SK-N-SH (cell line): ENCODE data around the gene NFIA. TPM values are rescaled to one million over a fixed set of nuclear protein-coding genes. Genes with fewer than 3 reads are reported as not detected.

Experiments used
- CTCF ChIA-PET: fragments of 300-600, 350-600 bp; formaldehyde crosslinking; extraction: SDS; loops from one replicate; lab custom pipeline; 2021; lab: Yijun Ruan, JAX
- POLR2A ChIA-PET: fragments of 350-600 bp; sonication (Branson Sonifier 250); formaldehyde crosslinking; extraction: SDS; loops from one replicate; lab custom pipeline; 2020; ENCODE audit warnings: antibody characterized with exemption, inconsistent platforms; lab: Yijun Ruan, JAX
- DNase-seq: peaks from one replicate; pipeline ENCODE4 v3.0.0; 2012
- H2AFZ ChIP-seq: fragments of 200-600 bp; sonication (generic); 2 replicates; pipeline ENCODE4 v1.8.1; 2016; ENCODE audit warnings: antibody characterized with exemption, mild to moderate bottlenecking, low read depth
- H3F3A ChIP-seq: fragments of 200-600 bp; sonication (generic); replicated peaks from 2 replicates; pipeline ENCODE3; 2016; ENCODE audit warnings: antibody characterized with exemption, mild to moderate bottlenecking; ENCODE audit not compliant: insufficient read depth
- H3K27ac ChIP-seq, 2 experiments: fragments of 200-500 bp in 1 of 2; fragments of 200-600 bp in 1 of 2; sonication (Bioruptor generic) in 1 of 2; sonication (generic), shearing (Covaris generic) in 1 of 2; 2 replicates each; pipeline versions ENCODE4 v1.5.1 to v1.6.1; 2014 to 2016; ENCODE audit warnings: low read depth in 2 of 2, inconsistent platforms in 1 of 2, low read length in 1 of 2, mild to moderate bottlenecking in 1 of 2, mixed read lengths in 1 of 2
- H3K27me3 ChIP-seq: fragments of 200-600 bp; sonication (generic), shearing (Covaris generic); 2 replicates; pipeline ENCODE4 v1.6.1; 2016; ENCODE audit warnings: mixed run types; ENCODE audit not compliant: insufficient read depth
- H3K36me3 ChIP-seq, 2 experiments: fragments of 200-500 bp in 1 of 2; fragments of 200-600 bp in 1 of 2; sonication (Bioruptor generic) in 1 of 2; sonication (generic) in 1 of 2; replicated peaks in 1 of 2; 2 replicates each; pipeline versions ENCODE3 to v1.5.1; 2014 to 2016; ENCODE audit warnings: low read length in 1 of 2, mild to moderate bottlenecking in 1 of 2; ENCODE audit not compliant: insufficient read depth in 2 of 2, control insufficient read depth in 1 of 2
- H3K4me1 ChIP-seq, 2 experiments: fragments of 200-500 bp in 1 of 2; fragments of 200-600 bp in 1 of 2; sonication (Bioruptor generic) in 1 of 2; sonication (generic), shearing (Covaris generic) in 1 of 2; 2 replicates each; pipeline versions ENCODE4 v1.5.1 to v1.6.1; 2014 to 2016; ENCODE audit warnings: low read depth in 1 of 2, low read length in 1 of 2, mixed run types in 1 of 2; ENCODE audit not compliant: insufficient read depth in 2 of 2, control insufficient read depth in 1 of 2
- H3K4me2 ChIP-seq: fragments of 200-600 bp; sonication (generic), shearing (Covaris generic); 2 replicates; pipeline ENCODE4 v1.6.1; 2017; ENCODE audit warnings: mixed run types
- H3K4me3 ChIP-seq, 2 experiments: fragments of 200-500 bp in 1 of 2; fragments of 200-600 bp in 1 of 2; sonication (Bioruptor generic) in 1 of 2; sonication (generic), shearing (Covaris generic) in 1 of 2; 2 replicates each; pipeline versions ENCODE4 v1.5.1 to v1.8.1; 2014 to 2016; ENCODE audit warnings: low read depth in 2 of 2, inconsistent platforms in 1 of 2, low read length in 1 of 2, mild to moderate bottlenecking in 1 of 2, mixed read lengths in 1 of 2, moderate library complexity in 1 of 2
- H3K79me2 ChIP-seq: fragments of 200-600 bp; sonication (generic); 2 replicates; pipeline ENCODE4 v1.8.1; 2017; ENCODE audit warnings: mild to moderate bottlenecking; ENCODE audit not compliant: insufficient read depth
- H3K9ac ChIP-seq: fragments of 200-600 bp; sonication (generic); 2 replicates; pipeline ENCODE4 v1.6.1; 2017; ENCODE audit warnings: mixed run types
- H3K9me2 ChIP-seq: fragments of 200-600 bp; sonication (generic); 2 replicates; pipeline ENCODE4 v1.6.1; 2017; ENCODE audit warnings: mixed run types
- H3K9me3 ChIP-seq: fragments of 200-600 bp; sonication (generic); 2 replicates; pipeline ENCODE4 v1.6.1; 2017; ENCODE audit warnings: mixed run types, mild to moderate bottlenecking, moderate library complexity
- H4K20me1 ChIP-seq: fragments of 200-600 bp; sonication (generic); 2 replicates; pipeline ENCODE4 v1.6.1; 2017; ENCODE audit warnings: mild to moderate bottlenecking, mixed run types; ENCODE audit not compliant: insufficient read depth
- ELF1 ChIP-seq: IDR thresholded peaks from 2 replicates; pipeline ENCODE4 v1.4.0; 2012
- EP300 ChIP-seq, 2 experiments: IDR thresholded peaks; 2 replicates each; pipeline versions ENCODE4 v1.4.0 to v1.6.1; 2012; ENCODE audit warnings: borderline replicate concordance in 1 of 2, low read depth in 1 of 2, low read length in 1 of 2
- FOSL2 ChIP-seq: IDR thresholded peaks from 2 replicates; pipeline ENCODE4 v1.4.0; 2012; ENCODE audit warnings: low read depth, mild to moderate bottlenecking, moderate library complexity, borderline replicate concordance
- FOXJ3 ChIP-seq: sonication (generic); formaldehyde crosslinking; IDR thresholded peaks from 2 replicates; pipeline ENCODE4 v1.5.1; 2020; ENCODE audit warnings: mild to moderate bottlenecking, missing genetic modification reagents
- GABPA ChIP-seq: IDR thresholded peaks from 2 replicates; pipeline ENCODE4 v1.4.0; 2012; ENCODE audit warnings: low read depth, mild to moderate bottlenecking
- JUND ChIP-seq: IDR thresholded peaks from 2 replicates; pipeline ENCODE4 v1.4.0; 2012
- MEF2A ChIP-seq: IDR thresholded peaks from 2 replicates; pipeline ENCODE4 v1.4.0; 2012; ENCODE audit warnings: low read depth, borderline replicate concordance
- MXI1 ChIP-seq: IDR thresholded peaks from 2 replicates; pipeline ENCODE4 v1.6.1; 2012; ENCODE audit warnings: mild to moderate bottlenecking, low read depth, low read length, improper control_type of control experiment
- NFIC ChIP-seq: IDR thresholded peaks from 2 replicates; pipeline ENCODE4 v1.4.0; 2012; ENCODE audit warnings: borderline replicate concordance
- NRF1 ChIP-seq: IDR thresholded peaks from 2 replicates; pipeline ENCODE4 v1.6.1; 2012; ENCODE audit warnings: low read depth, mild to moderate bottlenecking, low read length
- POLR2AphosphoS5 ChIP-seq: IDR thresholded peaks from 2 replicates; pipeline ENCODE4 v1.6.1; 2012; ENCODE audit warnings: low read depth, low read length
- RFX5 ChIP-seq: IDR thresholded peaks from 2 replicates; pipeline ENCODE4 v1.6.1; 2012; ENCODE audit warnings: mild to moderate bottlenecking, improper control_type of control experiment, low read length
- SMC3 ChIP-seq: IDR thresholded peaks from 2 replicates; pipeline ENCODE4 v1.6.1; 2012; ENCODE audit warnings: low read depth, low read length, improper control_type of control experiment
- TAF1 ChIP-seq: IDR thresholded peaks from 2 replicates; pipeline ENCODE4 v1.6.1; 2012; ENCODE audit warnings: low read depth, mild to moderate bottlenecking, low read length, moderate library complexity, borderline replicate concordance
- TEAD4 ChIP-seq: IDR thresholded peaks from 2 replicates; pipeline ENCODE4 v1.4.0; 2012; ENCODE audit warnings: mild to moderate bottlenecking, borderline replicate concordance; ENCODE audit not compliant: insufficient read depth
- YY1 ChIP-seq: IDR thresholded peaks from 2 replicates; pipeline ENCODE4 v1.4.0; 2012; ENCODE audit warnings: low read depth, mild to moderate bottlenecking
- WGBS: methylation state at CpG from one replicate; pipeline ENCODE4 v1.1.6; 2017; ENCODE audit warnings: low lambda C conversion rate; 5-methylcytosine and 5-hydroxymethylcytosine counted together
- polyA plus RNA-seq, 3 experiments: library from polyadenylated mRNA; depleted of rRNA; stranded (reverse); fragments of >200 nt; gene quantifications; 2 replicates each; pipeline ENCODE4 v1.2.3, GENCODE V29; 2012
- TF ChIP-seq, protein P1 (sequence below): fragments of 200-600 bp; sonication (generic); IDR thresholded peaks from 2 replicates; pipeline ENCODE4 v1.6.1; 2017; ENCODE audit warnings: antibody characterized with exemption, mild to moderate bottlenecking, moderate library complexity
- TF ChIP-seq, protein P2 (sequence below): fragments of 150-350 bp; IDR thresholded peaks from 2 replicates; pipeline ENCODE4 v1.6.1; 2016; ENCODE audit warnings: mild to moderate bottlenecking, low read depth, low read length
- TF ChIP-seq, protein P3 (sequence below): IDR thresholded peaks from 2 replicates; pipeline ENCODE4 v1.4.0; 2012; ENCODE audit warnings: low read depth, borderline replicate concordance
- TF ChIP-seq, protein P4 (sequence below): IDR thresholded peaks from 2 replicates; pipeline ENCODE4 v1.6.1; 2012; ENCODE audit warnings: mild to moderate bottlenecking, low read depth, low read length, moderate library complexity

NFIA gene
- polyA plus RNA-seq, 1 of the 3 experiments (the other 2 are of a cell fraction), result 3.3 TPM

DNA sequence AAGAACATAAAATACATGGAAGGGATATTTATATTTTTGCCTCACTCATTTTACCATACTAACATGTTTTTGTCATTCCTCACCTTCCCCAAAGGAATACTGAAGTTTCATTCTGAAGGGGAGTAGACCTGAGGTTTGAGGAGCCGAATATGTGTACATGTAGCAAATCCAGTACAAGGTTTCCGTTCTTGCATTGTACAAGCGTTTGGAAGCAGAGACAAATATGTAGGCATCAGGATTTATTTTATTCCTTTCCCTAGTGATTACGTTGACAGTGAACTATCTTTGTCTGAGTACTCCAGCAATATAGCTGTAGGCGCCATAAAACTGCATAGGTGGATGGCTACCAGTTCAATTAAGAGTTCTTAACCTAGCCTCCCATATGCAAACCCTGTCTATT is 191.5 kb downstream of the NFIA start (continued):
- TF ChIP-seq NRF1 (no peak), SMC3 (no peak)
- TF ChIP-seq, protein P1, sequence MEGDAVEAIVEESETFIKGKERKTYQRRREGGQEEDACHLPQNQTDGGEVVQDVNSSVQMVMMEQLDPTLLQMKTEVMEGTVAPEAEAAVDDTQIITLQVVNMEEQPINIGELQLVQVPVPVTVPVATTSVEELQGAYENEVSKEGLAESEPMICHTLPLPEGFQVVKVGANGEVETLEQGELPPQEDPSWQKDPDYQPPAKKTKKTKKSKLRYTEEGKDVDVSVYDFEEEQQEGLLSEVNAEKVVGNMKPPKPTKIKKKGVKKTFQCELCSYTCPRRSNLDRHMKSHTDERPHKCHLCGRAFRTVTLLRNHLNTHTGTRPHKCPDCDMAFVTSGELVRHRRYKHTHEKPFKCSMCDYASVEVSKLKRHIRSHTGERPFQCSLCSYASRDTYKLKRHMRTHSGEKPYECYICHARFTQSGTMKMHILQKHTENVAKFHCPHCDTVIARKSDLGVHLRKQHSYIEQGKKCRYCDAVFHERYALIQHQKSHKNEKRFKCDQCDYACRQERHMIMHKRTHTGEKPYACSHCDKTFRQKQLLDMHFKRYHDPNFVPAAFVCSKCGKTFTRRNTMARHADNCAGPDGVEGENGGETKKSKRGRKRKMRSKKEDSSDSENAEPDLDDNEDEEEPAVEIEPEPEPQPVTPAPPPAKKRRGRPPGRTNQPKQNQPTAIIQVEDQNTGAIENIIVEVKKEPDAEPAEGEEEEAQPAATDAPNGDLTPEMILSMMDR, result no peak

DNA sequence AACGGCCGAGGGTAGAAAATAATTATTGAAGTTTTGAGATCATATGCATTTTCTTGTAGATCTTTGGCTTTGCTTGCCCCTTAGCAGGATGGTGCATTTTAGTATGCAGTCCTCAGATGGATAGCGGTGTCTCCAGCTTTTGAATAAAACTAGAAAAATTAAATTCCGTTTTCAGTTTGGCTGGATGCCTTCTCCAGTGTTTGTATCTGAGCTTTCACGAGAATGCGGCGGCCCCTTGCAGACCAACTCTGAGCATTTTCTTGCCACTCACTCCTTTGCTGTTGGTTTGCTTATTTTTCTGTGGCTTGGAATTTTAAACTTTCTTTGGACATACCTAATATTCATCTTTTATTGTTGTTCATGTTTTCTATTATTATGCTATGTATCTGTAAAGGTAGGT is 192.6 kb downstream of the NFIA start:
- 97% methylated on average over 7 of the region's 7 CpGs for WGBS

DNA sequence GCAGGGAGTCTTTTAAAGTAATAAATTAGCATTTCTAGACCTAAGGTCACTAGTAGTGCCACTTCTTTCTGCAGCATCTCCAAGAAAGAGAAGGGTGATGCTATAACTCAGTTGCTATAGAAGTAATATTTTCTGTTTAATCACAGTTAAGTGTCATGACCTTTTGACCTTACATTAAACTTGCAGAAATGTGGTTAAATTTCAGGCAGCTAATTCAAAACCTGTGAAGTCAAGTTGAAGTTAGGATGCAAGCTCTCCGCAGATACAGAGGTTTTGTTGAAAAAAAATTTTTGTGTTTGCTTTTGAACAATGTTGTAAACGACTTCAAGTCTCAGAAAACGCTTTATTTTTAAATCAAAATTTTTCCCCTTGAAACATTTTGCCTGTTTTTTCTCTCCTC is 193.9 kb downstream of the NFIA start:
- Histone ChIP-seq H3K79me2 (no peaks in the 10 kb centered on the region), H3F3A (no peaks in the 10 kb centered on the region), H4K20me1 (no peaks in the 10 kb centered on the region), H3K9me3 (no peaks in the 10 kb centered on the region), H3K4me3 (no peak overlapping the region), H3K4me1 (peaks cover 3 to 7% of the 10 kb centered on the region in 2 experiments; a peak in 3 of 4 replicates), H3K36me3 (no peaks in the 10 kb centered on the region), H2AFZ (no peak overlapping the region), H3K9ac (no peak overlapping the region), H3K27ac (no peak overlapping the region), H3K27me3 (no peaks in the 10 kb centered on the region), H3K9me2 (no peaks in the 10 kb centered on the region), H3K4me2 (no peak overlapping the region)
- 92% methylated on average over 3 of the region's 3 CpGs for WGBS
- DNase-seq, result no peak
- POLR2A ChIA-PET, result no interaction called here
- CTCF ChIA-PET, result interaction anchor here (1.3 kb wide), 1 partner anchor 226 kb away, joined by 5 read pairs; no protein-coding TSS in a partner anchor
- TF ChIP-seq YY1 (no peak), GABPA (no peak), JUND (no peak), TAF1 (no peak), NFIC (no peak), MXI1 (no peak), ELF1 (no peak), EP300 (IDR thresholded peaks at IDR 0.05; ENCODE audit: borderline replicate concordance in 1 of 2, low read depth in 1 of 2, low read length in 1 of 2) (no peak), TEAD4 (no peak), FOSL2 (no peak), FOXJ3 (CRISPR knock-in tag) (no peak), POLR2AphosphoS5 (no peak), MEF2A (no peak)
- TF ChIP-seq, protein P2, sequence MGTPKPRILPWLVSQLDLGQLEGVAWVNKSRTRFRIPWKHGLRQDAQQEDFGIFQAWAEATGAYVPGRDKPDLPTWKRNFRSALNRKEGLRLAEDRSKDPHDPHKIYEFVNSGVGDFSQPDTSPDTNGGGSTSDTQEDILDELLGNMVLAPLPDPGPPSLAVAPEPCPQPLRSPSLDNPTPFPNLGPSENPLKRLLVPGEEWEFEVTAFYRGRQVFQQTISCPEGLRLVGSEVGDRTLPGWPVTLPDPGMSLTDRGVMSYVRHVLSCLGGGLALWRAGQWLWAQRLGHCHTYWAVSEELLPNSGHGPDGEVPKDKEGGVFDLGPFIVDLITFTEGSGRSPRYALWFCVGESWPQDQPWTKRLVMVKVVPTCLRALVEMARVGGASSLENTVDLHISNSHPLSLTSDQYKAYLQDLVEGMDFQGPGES, result no peak
- TF ChIP-seq, protein P3, sequence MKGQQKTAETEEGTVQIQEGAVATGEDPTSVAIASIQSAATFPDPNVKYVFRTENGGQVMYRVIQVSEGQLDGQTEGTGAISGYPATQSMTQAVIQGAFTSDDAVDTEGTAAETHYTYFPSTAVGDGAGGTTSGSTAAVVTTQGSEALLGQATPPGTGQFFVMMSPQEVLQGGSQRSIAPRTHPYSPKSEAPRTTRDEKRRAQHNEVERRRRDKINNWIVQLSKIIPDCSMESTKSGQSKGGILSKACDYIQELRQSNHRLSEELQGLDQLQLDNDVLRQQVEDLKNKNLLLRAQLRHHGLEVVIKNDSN, result no peak

More for the DNA sequence above, 192.6 kb downstream of the NFIA start:
- no peak for TF ChIP-seq RFX5
- TF ChIP-seq, protein P4, sequence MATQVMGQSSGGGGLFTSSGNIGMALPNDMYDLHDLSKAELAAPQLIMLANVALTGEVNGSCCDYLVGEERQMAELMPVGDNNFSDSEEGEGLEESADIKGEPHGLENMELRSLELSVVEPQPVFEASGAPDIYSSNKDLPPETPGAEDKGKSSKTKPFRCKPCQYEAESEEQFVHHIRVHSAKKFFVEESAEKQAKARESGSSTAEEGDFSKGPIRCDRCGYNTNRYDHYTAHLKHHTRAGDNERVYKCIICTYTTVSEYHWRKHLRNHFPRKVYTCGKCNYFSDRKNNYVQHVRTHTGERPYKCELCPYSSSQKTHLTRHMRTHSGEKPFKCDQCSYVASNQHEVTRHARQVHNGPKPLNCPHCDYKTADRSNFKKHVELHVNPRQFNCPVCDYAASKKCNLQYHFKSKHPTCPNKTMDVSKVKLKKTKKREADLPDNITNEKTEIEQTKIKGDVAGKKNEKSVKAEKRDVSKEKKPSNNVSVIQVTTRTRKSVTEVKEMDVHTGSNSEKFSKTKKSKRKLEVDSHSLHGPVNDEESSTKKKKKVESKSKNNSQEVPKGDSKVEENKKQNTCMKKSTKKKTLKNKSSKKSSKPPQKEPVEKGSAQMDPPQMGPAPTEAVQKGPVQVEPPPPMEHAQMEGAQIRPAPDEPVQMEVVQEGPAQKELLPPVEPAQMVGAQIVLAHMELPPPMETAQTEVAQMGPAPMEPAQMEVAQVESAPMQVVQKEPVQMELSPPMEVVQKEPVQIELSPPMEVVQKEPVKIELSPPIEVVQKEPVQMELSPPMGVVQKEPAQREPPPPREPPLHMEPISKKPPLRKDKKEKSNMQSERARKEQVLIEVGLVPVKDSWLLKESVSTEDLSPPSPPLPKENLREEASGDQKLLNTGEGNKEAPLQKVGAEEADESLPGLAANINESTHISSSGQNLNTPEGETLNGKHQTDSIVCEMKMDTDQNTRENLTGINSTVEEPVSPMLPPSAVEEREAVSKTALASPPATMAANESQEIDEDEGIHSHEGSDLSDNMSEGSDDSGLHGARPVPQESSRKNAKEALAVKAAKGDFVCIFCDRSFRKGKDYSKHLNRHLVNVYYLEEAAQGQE, result no peak
- Histone ChIP-seq H3K36me3 (no peaks in the 10 kb centered on the region), H3K9me2 (no peaks in the 10 kb centered on the region), H3K9ac (no peak overlapping the region), H3K9me3 (no peaks in the 10 kb centered on the region), H3K4me2 (no peak overlapping the region), H2AFZ (no peak overlapping the region), H3K27ac (no peak overlapping the region), H3F3A (no peaks in the 10 kb centered on the region), H3K79me2 (no peaks in the 10 kb centered on the region), H3K4me3 (no peak overlapping the region), H4K20me1 (no peaks in the 10 kb centered on the region), H3K27me3 (no peaks in the 10 kb centered on the region), H3K4me1 (peaks cover 7% of the 10 kb centered on the region in 2 experiments; a peak in 3 of 4 replicates)
- CTCF ChIA-PET, result no interaction called here
- POLR2A ChIA-PET, result no interaction called here
- no peak for DNase-seq
